LNCAP (cell line): ENCODE measurements around the gene RBSN.

Experiments used
- CTCF ChIP-seq: fragments of 450-650 bp; IDR thresholded peaks from 2 replicates; pipeline ENCODE4 v1.5.1; 2017; ENCODE audit warnings: mild to moderate bottlenecking

The RBSN gene

DNA sequence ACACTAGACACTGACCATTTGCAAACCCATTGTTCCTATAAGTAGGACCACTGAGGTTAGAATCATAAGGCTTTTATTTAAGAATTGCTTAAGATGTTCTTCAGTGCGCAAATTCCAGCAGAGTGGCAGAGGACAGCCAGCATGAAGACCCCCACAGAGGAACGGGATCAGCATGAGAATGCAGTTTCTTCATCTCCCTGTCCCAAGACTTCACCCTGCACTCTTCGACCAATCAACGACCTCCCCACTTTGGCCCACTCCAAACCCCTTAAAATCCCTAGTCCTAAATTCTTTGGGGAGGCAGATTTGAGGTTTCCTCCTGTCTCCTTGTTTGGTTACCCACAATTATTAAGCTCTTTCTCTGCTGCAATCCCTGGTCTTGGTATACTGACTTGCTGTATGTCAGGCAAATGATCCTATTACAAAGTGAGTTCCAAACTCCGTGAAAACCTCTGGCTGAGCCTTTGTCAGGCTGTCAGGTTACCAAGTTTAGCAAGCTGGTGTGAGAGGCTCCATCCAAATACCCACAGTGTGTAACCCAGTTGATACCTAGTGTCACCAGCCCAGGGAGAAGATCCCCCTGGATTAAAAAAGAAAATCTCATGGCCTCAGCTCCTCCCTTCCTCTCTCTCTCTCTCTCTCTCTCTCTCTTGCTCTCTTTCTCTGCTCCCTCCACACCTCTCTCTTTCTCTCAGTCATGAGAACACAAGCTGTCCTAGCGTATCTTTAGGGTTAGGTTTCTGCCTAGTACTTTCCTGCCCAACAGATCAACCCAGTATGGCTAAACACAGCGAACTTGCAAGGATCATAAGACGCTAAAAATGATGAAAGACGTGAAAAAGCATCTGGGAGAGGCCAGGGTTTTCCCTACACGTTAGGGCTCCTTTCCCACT is 15.8 kb upstream of the RBSN start:
- no peak for TF ChIP-seq CTCF

DNA sequence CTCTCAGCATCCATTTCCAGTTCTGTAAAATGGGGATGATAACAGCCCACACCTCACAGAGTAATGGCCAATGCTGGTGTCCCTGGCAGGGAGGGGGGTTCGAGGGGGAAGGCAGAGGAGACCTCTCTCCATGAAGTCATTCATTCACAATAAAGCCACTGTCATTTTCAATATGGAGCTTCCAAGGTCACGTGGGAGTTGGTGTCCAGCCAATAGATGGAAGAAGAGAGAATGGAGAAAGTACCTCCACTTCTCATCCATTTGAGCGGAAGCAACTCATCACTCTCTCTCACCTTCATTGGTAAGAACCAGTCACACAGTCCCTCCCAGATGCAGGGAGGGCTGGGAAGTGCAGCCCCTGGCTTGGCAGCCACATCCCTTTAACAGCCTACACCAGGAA is 14.9 kb upstream of the RBSN start:
- no peak for TF ChIP-seq CTCF

GRCh38 chr3:15113471-15113870 is 14.5 kb upstream of the RBSN start:
- TF ChIP-seq CTCF, result no peak

DNA sequence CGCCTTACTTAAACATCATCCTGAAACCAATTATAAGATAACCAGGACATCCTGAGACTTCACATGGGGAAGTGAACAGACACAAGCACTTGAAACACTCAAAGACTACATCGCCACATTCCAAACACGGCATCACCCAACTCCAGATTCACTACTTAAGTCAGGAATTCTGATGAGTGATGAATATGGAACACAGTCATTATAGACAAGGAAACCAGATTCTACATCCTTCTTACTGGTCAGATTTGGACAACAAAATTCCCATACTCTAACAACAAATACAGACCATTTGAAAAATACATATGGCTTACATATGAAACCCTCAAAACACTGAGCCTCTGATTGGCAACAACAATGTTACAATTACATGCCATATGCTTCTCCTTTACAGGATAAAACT is 13.1 kb upstream of the RBSN start:
- no peak for TF ChIP-seq CTCF

DNA sequence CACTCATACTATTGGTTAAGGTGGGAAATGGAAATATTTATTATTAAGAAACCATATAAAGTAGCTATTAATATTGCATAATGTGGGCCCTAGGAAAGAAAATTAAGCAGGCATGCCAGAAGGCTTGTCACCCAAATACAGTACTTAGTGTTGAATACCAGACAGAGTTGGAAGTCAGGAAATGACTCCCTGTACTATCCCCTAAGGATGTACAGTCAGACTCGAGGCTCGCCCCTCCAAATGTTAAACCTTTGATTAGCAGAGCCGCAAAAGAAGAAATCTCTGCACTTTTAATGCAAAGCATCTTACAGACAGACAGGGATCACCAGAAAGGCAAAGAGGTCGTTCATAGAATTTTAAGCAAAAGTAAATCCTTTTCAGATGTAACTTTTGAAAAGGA is 11.3 kb upstream of the RBSN start:
- no peak for TF ChIP-seq CTCF

DNA sequence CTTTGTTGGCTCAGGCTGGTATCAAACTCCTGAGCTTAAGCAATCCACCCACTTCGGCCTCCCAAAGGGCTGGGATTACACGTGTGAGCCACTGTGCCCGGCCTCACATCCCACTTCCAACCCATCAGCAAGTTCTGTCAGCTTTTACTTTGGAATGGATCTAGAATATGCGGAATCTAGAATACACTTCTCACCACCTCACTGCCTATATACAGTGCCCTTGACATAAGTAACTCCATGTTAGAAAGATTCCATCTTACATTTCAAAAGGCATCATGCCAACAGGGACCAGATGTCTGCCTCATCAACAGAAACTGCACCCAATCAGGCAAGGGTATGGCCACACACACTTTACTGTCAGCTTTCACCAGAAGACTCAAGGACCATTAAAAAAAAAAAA is 9.9 kb upstream of the RBSN start:
- no peak for TF ChIP-seq CTCF

- peak; percentile 88 for TF ChIP-seq CTCF
Measured at GRCh38 chr3:15108082-15108545, 9.2 kb upstream of the RBSN start.
